HG03066 (cell line): ENCODE results near the gene NDN.

Experiments
- ATAC-seq: cut with Tn5 transposase; IDR thresholded peaks from one replicate; pipeline ENCODE4 v1.9.1; 2021; ENCODE audit warnings: low read depth; ENCODE audit not compliant: unreplicated experiment

Gene NDN

GRCh38 chr15:23642413-23643044 is 44.6 kb downstream of the NDN start:
- ATAC-seq = no peak
